Endothelial cell (in vitro differentiated cells): ENCODE measurements around the gene RFC2. TPM values are rescaled to one million over a fixed set of nuclear protein-coding genes. Genes with fewer than 3 reads are reported as not detected.
"Not testable (repeated sequence)": the region's sequence is repeated elsewhere in the genome, so short reads cannot be mapped to it uniquely, and the experiment has no call there.

Experiments used
- DNase-seq: peaks from one replicate; pipeline ENCODE4 v3.0.0; 2021; ENCODE audit warnings: low spot score
- H3K27ac Mint-ChIP-seq: one replicate; pipeline ENCODE4 v1.8.0; 2021; ENCODE audit warnings: mixed read lengths, inconsistent platforms; ENCODE audit not compliant: unreplicated experiment
- H3K27me3 Mint-ChIP-seq: one replicate; pipeline ENCODE4 v1.8.0; 2021; ENCODE audit warnings: mild to moderate bottlenecking, moderate library complexity, mixed read lengths, inconsistent platforms; ENCODE audit not compliant: unreplicated experiment
- H3K36me3 Mint-ChIP-seq: one replicate; pipeline ENCODE4 v1.8.0; 2021; ENCODE audit warnings: mild to moderate bottlenecking, low read depth, mixed read lengths, inconsistent platforms; ENCODE audit not compliant: unreplicated experiment
- H3K4me1 Mint-ChIP-seq: one replicate; pipeline ENCODE4 v1.8.0; 2021; ENCODE audit warnings: mild to moderate bottlenecking, mixed read lengths, inconsistent platforms; ENCODE audit not compliant: unreplicated experiment
- H3K4me3 Mint-ChIP-seq: one replicate; pipeline ENCODE4 v1.8.0; 2021; ENCODE audit warnings: mild to moderate bottlenecking, mixed read lengths, inconsistent platforms; ENCODE audit not compliant: unreplicated experiment
- H3K9me3 Mint-ChIP-seq: one replicate; pipeline ENCODE4 v1.8.0; 2021; ENCODE audit warnings: mixed read lengths, inconsistent platforms; ENCODE audit not compliant: unreplicated experiment
- total RNA-seq: library from RNA; stranded (reverse); fragmentation: NEBNext Ultra II Directional; extraction: Animal tissue kit (Norgen Biotek cat#: 25700); gene quantifications from one replicate; pipeline ENCODE4 v1.2.1, GENCODE V29; 2021; ENCODE audit not compliant: unreplicated experiment
- TF ChIP-seq, protein P1 (sequence below): fragments of 200-600 bp; sonication (generic); IDR thresholded peaks from one replicate; pipeline ENCODE4 v1.5.0; 2021; ENCODE audit warnings: antibody characterized with exemption; ENCODE audit not compliant: unreplicated experiment

The RFC2 gene
- total RNA-seq, 1 donor from 2014 or later = 38.8 TPM

GRCh38 chr7:74258639-74259038 lies 4.4 kb upstream of the RFC2 start:
- Mint-ChIP-seq H3K27me3 (peaks cover 7% of the 10 kb centered on the region), H3K36me3 (no peaks in the 10 kb centered on the region), H3K9me3 (no peaks in the 10 kb centered on the region), H3K4me3 (no peak overlapping the region), H3K27ac (peak overlapping the region; percentile 48), H3K4me1 (peaks cover 17% of the 10 kb centered on the region)
- DNase-seq = no peak
- TF ChIP-seq, protein P1, sequence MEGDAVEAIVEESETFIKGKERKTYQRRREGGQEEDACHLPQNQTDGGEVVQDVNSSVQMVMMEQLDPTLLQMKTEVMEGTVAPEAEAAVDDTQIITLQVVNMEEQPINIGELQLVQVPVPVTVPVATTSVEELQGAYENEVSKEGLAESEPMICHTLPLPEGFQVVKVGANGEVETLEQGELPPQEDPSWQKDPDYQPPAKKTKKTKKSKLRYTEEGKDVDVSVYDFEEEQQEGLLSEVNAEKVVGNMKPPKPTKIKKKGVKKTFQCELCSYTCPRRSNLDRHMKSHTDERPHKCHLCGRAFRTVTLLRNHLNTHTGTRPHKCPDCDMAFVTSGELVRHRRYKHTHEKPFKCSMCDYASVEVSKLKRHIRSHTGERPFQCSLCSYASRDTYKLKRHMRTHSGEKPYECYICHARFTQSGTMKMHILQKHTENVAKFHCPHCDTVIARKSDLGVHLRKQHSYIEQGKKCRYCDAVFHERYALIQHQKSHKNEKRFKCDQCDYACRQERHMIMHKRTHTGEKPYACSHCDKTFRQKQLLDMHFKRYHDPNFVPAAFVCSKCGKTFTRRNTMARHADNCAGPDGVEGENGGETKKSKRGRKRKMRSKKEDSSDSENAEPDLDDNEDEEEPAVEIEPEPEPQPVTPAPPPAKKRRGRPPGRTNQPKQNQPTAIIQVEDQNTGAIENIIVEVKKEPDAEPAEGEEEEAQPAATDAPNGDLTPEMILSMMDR = no peak

DNA sequence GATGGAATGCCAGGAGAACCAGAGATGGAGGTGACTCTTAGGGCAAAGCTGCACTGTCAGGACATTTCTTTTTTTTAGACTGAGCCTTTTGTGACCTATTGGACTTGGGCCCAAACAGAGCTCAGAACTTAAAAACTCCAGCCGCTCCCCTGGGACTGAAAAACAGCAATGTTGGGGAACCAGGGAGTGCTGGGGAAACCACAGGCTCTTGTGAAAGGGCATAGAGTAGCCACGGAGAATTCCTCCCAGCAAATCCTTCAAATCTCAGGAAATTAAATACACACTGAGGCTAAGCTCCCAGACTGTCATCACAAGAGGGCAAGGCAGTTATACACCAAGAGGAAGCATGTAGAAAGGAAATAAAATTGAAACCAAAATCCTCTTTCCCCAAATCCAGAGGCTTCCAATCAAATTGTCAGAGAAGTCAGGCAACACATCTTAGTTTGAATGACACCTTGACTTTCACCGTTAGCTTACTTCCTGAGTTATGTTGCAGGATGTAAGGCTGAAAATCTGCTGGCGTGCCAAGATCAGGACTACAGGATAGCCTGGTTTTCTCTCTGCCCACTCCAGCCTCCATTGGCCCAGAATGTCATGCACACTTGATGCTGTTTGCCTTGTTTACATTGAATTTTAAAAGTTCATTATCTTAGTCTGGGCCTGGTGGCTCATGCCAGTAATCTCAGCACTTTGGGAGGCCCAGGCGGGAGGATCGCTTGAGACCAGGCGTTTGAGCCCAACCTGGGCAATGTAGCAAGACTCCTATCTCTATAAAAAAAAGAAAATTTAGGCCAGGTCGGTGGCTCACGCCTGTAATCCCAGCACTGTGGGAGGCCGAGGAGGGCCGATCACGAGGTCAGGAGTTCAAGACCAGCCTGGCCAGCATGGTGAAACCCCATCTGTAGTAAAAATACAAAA lies 2.6 kb upstream of the RFC2 start:
- H3K4me3 Mint-ChIP-seq = peak overlapping the region; percentile 52
- no peak for DNase-seq

DNA sequence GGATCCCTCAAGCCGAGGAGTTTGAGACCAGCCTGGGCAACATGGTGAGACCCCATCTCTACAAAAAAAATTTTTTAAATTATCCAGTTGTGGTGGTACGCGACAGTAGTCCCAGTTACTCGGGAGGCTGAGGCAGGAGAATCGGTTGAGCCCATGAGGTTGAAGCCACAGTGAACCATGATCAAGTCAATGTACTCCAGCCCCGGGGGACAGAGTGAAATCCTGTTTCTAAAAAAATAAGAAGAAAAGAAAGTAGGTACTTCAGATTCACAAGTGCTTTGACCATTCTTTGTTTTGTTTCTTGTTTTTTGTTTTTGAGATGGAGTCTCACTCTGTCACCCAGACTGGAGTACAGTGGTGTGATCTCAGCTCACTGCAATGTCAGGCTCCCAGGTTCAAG lies 1.3 kb upstream of the RFC2 start:
- H3K4me3 Mint-ChIP-seq = peak overlapping the region; percentile 51
- peaks cover 10% of the 10 kb centered on the region for H3K36me3 Mint-ChIP-seq
- H3K27ac Mint-ChIP-seq, H3K9me3 Mint-ChIP-seq, DNase-seq, H3K27me3 Mint-ChIP-seq: not testable (repeated sequence)
- H3K4me1 Mint-ChIP-seq = peaks cover 20% of the 10 kb centered on the region

More for the DNA sequence above, 2.6 kb upstream of the RFC2 start:
- no peaks in the 10 kb centered on the region for H3K9me3 Mint-ChIP-seq
- peaks cover 20% of the 10 kb centered on the region for H3K4me1 Mint-ChIP-seq
- peak overlapping the region; percentile 65 for H3K27ac Mint-ChIP-seq
- H3K27me3 Mint-ChIP-seq = peaks cover 7% of the 10 kb centered on the region
- TF ChIP-seq, protein P1 = no peak
- H3K36me3 Mint-ChIP-seq = peaks cover 5% of the 10 kb centered on the region

- TF ChIP-seq, protein P1 = no peak
- Mint-ChIP-seq H3K9me3 (no peaks in the 10 kb centered on the region), H3K36me3 (peaks cover 14% of the 10 kb centered on the region), H3K4me1 (peaks cover 18% of the 10 kb centered on the region), H3K4me3 (peak overlapping the region; percentile 96), H3K27me3 (peaks cover 8% of the 10 kb centered on the region), H3K27ac (peak overlapping the region; percentile 96)
- no peak for DNase-seq
Observed at GRCh38 chr7:74254858-74255379, 720 bp upstream of the RFC2 start.

DNA sequence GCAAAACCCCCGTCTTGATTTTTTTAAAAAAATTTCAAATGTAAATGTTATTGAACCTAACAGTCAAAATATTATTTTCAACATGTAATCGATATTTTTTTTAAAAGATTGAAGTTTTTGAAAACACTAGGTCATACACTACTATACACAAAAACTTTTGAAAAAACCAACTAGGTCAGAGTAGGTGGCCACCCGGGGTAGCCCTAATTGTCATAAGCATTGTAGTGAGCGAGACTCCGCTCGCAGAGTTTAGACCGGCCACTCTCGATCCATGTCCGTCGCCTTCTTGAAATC lies 417 bp downstream of the RFC2 start:
- Mint-ChIP-seq H3K36me3 (peaks cover 14% of the 10 kb centered on the region), H3K9me3 (no peaks in the 10 kb centered on the region), H3K4me1 (peaks cover 14% of the 10 kb centered on the region), H3K27ac (peak overlapping the region; percentile 77), H3K27me3 (peaks cover 7% of the 10 kb centered on the region), H3K4me3 (peak overlapping the region; percentile 96)
- no peak for DNase-seq
- TF ChIP-seq, protein P1 = no peak
